Upper lobe of right lung (tissue), 1 donor: Measurements from ENCODE around the gene FFAR1. TPM values are rescaled to one million over a fixed set of nuclear protein-coding genes. Genes with fewer than 3 reads are reported as not detected.

Experiments used
- ATAC-seq: fragments of 200-7000 bp; cut with Tn5 transposase; one replicate; pipeline ENCODE4 v1.9.1; 2020; ENCODE audit warnings: mild to moderate bottlenecking, moderate library complexity
- DNase-seq: peaks from one replicate; pipeline ENCODE4 v3.0.0-alpha.2; 2020
- H3K27ac ChIP-seq: fragments of 200-600 bp; one replicate; pipeline ENCODE4 v1.8.0; 2022
- H3K27me3 ChIP-seq: fragments of 200-600 bp; one replicate; pipeline ENCODE4 v1.8.0; 2022; ENCODE audit warnings: mild to moderate bottlenecking
- H3K36me3 ChIP-seq: fragments of 200-600 bp; one replicate; pipeline ENCODE4 v1.8.0; 2022
- H3K4me1 ChIP-seq: fragments of 200-600 bp; one replicate; pipeline ENCODE4 v1.8.0; 2022
- H3K4me3 ChIP-seq: fragments of 200-600 bp; one replicate; pipeline ENCODE4 v1.8.0; 2022; ENCODE audit warnings: mild to moderate bottlenecking
- H3K9me3 ChIP-seq: fragments of 200-600 bp; one replicate; pipeline ENCODE4 v1.8.0; 2022
- intact Hi-C: fragments of 100-400 bp; cut with DNase I; formaldehyde crosslinking; loops from one replicate; pipeline ENCODE4 v1.11.0; 2022
- total RNA-seq: library from RNA; stranded (reverse); fragmentation: NEBNext Ultra II Directional; extraction: Animal tissue kit (Norgen Biotek cat#: 25700); gene quantifications from one replicate; pipeline ENCODE4 v1.2.1, GENCODE V29; 2021
- TF ChIP-seq, protein P1 (sequence below): fragments of 200-600 bp; IDR thresholded peaks from one replicate; pipeline ENCODE4 v1.8.0; 2022; ENCODE audit warnings: antibody characterized with exemption
- donor health status: DM: no; HTN: yes; CAD: no; lungs with severe emphysema.

Gene FFAR1
- total RNA-seq, 1 donor from 2014 or later = not detected

DNA sequence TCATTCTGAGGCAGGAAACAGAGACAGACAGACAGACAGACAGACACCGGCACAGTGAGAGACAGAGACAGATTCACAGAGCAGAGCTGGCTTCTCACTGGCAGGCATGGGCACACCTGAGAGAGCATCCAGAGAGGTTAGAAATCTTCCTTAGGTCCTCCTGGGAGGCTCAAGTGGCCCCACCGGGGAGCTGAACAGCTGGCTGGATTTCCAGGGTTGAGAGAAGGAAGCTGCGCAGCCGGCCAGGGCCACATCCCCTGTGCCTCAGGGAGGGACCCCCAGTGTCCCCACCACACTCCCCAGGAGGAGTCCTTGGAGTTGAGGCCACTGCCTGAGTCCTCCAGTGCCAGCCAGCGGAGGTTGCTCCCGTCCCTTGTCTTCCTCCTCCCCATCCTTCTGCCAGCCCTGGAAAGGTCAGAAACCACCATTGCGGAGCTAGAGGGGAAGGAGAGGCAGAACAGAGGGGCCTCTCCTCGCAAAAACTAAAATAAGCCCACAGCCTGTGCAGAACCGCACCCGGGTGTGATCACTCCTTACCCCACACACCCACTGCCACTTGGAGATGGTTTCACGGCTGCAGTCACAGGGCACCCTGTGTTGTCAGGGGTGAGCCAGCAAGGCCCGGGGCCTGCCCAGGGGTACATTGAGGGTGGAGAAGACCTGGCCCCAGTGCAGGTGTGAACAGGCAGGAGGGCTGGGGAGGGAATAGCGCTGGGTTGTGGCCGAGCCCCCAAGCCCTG is 14.7 kb downstream of the FFAR1 start:
- Histone ChIP-seq H3K4me1 (peaks cover 7% of the 10 kb centered on the region), H3K27me3 (no peaks in the 10 kb centered on the region), H3K27ac (no peak overlapping the region), H3K9me3 (no peaks in the 10 kb centered on the region), H3K4me3 (no peak overlapping the region), H3K36me3 (no peaks in the 10 kb centered on the region)
- no peak for ATAC-seq
- DNase-seq = no peak
- TF ChIP-seq, protein P1, sequence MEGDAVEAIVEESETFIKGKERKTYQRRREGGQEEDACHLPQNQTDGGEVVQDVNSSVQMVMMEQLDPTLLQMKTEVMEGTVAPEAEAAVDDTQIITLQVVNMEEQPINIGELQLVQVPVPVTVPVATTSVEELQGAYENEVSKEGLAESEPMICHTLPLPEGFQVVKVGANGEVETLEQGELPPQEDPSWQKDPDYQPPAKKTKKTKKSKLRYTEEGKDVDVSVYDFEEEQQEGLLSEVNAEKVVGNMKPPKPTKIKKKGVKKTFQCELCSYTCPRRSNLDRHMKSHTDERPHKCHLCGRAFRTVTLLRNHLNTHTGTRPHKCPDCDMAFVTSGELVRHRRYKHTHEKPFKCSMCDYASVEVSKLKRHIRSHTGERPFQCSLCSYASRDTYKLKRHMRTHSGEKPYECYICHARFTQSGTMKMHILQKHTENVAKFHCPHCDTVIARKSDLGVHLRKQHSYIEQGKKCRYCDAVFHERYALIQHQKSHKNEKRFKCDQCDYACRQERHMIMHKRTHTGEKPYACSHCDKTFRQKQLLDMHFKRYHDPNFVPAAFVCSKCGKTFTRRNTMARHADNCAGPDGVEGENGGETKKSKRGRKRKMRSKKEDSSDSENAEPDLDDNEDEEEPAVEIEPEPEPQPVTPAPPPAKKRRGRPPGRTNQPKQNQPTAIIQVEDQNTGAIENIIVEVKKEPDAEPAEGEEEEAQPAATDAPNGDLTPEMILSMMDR = no peak
- intact Hi-C loops = no loop called here

DNA sequence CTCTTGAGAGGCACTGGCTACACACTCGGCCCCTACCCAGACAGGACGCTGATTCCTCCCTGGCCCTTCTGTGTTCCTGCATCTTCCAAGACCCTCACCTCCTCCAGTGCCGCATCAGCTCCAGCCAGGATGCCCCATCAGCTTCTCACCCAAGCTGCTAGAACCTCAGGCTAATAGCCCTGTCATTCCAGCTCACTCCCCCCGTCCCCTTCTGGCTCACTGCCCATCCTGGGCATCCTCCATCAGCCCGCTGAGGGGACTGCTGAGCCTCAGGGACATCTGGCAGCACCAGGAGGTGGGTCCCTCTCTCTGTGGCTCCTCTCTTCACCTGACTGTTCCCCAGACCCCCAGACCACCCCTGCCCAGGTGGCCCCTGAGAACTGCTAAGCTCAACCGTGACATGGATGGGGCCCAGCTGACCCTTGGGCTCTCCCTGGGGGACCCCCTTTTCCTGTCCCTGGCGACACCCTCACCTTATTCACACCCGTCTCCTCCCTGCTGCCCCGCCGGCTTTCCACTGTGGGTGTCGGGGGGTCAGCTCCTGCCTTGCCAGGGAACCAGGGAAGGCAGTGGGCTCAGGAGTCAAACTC is 15.4 kb downstream of the FFAR1 start:
- peak; percentile 54 for DNase-seq
- no peaks in the 10 kb centered on the region for H3K36me3 ChIP-seq
- no peaks in the 10 kb centered on the region for H3K9me3 ChIP-seq
- no peaks in the 10 kb centered on the region for H3K27me3 ChIP-seq
- no peak for ATAC-seq
- H3K4me1 ChIP-seq = peaks cover 2% of the 10 kb centered on the region
- TF ChIP-seq, protein P1 = no peak
- H3K27ac ChIP-seq = no peak overlapping the region
- no peak overlapping the region for H3K4me3 ChIP-seq
- intact Hi-C loops = no loop called here

DNA sequence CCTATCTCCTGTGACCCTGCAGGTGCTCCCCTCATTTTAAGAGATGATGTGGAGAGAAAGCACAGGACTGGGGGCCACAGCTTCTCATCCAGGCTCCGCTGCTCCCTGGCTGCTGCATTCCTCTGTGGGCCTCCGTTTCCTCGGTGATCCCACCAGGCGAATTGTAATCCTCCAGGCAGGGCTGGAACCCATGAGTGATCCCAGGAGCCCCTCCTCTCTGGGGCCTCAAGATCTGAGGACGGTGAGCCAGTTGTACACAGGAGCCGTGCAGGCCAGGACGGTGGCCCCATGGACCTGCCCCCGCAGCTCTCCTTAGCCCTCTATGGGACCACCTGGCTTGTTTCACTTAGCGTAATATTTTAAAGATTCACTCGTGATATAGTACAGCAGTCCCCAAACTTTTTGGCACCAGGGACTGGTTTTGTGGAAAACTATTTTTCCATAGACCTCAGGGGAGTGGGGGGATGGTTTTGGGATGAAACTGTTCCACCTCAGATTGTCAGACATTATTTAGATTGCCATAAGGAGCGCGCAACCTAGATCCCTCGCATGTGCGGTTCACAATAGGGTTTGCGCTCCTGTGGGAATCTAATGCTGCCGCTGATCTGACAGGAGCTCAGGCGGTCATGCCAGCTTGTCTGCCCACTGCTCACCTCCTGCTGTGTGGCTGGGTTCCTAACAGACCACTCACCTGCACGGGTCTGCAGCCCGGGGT is 16.2 kb downstream of the FFAR1 start:
- Histone ChIP-seq H3K36me3 (no peaks in the 10 kb centered on the region), H3K9me3 (no peaks in the 10 kb centered on the region), H3K4me1 (no peaks in the 10 kb centered on the region), H3K27me3 (no peaks in the 10 kb centered on the region), H3K27ac (no peak overlapping the region), H3K4me3 (no peak overlapping the region)
- DNase-seq (no peak), ATAC-seq (no peak)
- intact Hi-C loops = no loop called here
- TF ChIP-seq, protein P1 = no peak

DNA sequence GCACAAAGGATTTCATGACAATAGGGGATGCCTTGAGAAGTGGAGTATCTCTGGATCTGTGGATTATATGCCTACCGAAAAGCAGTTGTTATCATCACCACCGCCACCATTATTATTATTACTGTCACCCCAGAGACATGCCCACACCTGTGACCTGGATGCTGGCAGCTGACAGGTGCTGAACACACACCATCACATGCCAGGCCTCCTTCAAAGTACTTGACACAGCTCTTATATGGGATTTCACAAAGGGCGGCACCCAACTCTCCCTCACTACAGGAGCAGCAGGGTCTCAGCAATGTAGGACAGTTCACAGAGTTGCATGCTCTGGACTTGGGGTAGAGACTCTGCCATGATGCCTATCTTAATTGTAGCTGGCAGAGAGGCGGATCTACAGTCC is 17.6 kb downstream of the FFAR1 start:
- Histone ChIP-seq H3K27ac (no peak overlapping the region), H3K4me1 (no peaks in the 10 kb centered on the region), H3K27me3 (no peaks in the 10 kb centered on the region), H3K4me3 (no peak overlapping the region), H3K9me3 (no peaks in the 10 kb centered on the region), H3K36me3 (no peaks in the 10 kb centered on the region)
- ATAC-seq (peak; percentile 80), DNase-seq (no peak)
- TF ChIP-seq, protein P1 = no peak
- intact Hi-C loops = no loop called here

DNA sequence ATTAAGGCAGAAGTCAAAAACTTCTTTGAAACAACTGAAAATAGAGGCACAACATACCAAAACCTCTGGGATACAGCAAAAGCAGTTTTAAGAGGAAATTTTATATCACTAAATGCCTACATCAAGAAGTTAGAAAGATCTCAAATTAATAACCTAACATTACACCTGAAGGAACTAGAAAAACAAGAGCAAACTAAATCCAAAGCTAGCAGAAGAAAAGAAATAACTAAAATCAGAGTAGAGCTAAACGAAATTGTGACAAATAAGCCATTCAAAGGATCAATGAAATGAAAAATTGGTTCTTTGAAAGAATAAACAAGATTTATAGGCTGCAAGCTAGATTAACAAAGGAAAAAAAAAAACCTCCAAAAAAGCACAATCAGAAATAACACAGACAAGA is 20.7 kb downstream of the FFAR1 start:
- TF ChIP-seq, protein P1 = no peak
- Histone ChIP-seq H3K4me3 (no peak overlapping the region), H3K36me3 (no peaks in the 10 kb centered on the region), H3K27ac (no peak overlapping the region), H3K9me3 (no peaks in the 10 kb centered on the region), H3K4me1 (no peaks in the 10 kb centered on the region), H3K27me3 (no peaks in the 10 kb centered on the region)
- no peak for DNase-seq
- ATAC-seq = no peak
- intact Hi-C loops = no loop called here
